Neural cell (in vitro differentiated cells): ENCODE data around the gene EDAR. TPM values are rescaled to one million over a fixed set of nuclear protein-coding genes. Genes with fewer than 3 reads are reported as not detected.

Experiments used
- H2AFZ ChIP-seq: fragments of 200-600, 300-800 bp; sonication (generic), shearing (Covaris generic); 2 replicates; pipeline ENCODE4 v1.6.0; 2014; ENCODE audit warnings: low read depth, mild to moderate bottlenecking, antibody characterized with exemption, low read length, moderate library complexity
- H3F3A ChIP-seq: fragments of 200-600 bp; shearing (Covaris generic); 2 replicates; pipeline ENCODE4 v1.6.1; 2016; ENCODE audit warnings: mild to moderate bottlenecking, moderate library complexity, mixed read lengths, antibody characterized with exemption, low read length; ENCODE audit not compliant: insufficient read depth, poor library complexity, severe bottlenecking
- H3K27ac ChIP-seq: fragments of 200-600, 300-800 bp; sonication (generic), shearing (Covaris generic); 2 replicates; pipeline ENCODE4 v1.5.1; 2014; ENCODE audit warnings: mild to moderate bottlenecking, low read length, moderate library complexity
- H3K27me3 ChIP-seq: fragments of 300-800, 200-600 bp; sonication (generic), shearing (Covaris generic); 2 replicates; pipeline ENCODE4 v1.6.0; 2014; ENCODE audit warnings: mild to moderate bottlenecking, low read depth, low read length, moderate library complexity; ENCODE audit not compliant: insufficient read depth
- H3K36me3 ChIP-seq: fragments of 300-800, 200-600 bp; sonication (generic), shearing (Covaris generic); 2 replicates; pipeline ENCODE4 v1.5.1; 2014; ENCODE audit warnings: mild to moderate bottlenecking, antibody characterized with exemption, low read length, moderate library complexity; ENCODE audit not compliant: insufficient read depth
- H3K4me2 ChIP-seq: fragments of 300-800, 200-600 bp; sonication (generic), shearing (Covaris generic); 2 replicates; pipeline ENCODE4 v1.6.0; 2014; ENCODE audit warnings: mild to moderate bottlenecking, low read length
- H3K4me3 ChIP-seq: fragments of 300-800, 200-600 bp; sonication (generic), shearing (Covaris generic); 2 replicates; pipeline ENCODE4 v1.5.1; 2014; ENCODE audit warnings: mild to moderate bottlenecking, low read length, moderate library complexity
- H3K79me2 ChIP-seq: fragments of 200-600 bp; shearing (Covaris generic); replicated peaks from 2 replicates; pipeline ENCODE4 v1.6.0; 2014; ENCODE audit warnings: mild to moderate bottlenecking, low read length, moderate library complexity; ENCODE audit not compliant: insufficient read depth
- H3K9ac ChIP-seq: fragments of 300-800, 200-600 bp; sonication (generic), shearing (Covaris generic); 2 replicates; pipeline ENCODE4 v1.6.1; 2016; ENCODE audit warnings: mild to moderate bottlenecking, low read length, mixed read lengths
- H3K9me2 ChIP-seq: fragments of 200-600 bp; shearing (Covaris generic); 2 replicates; pipeline ENCODE4 v1.6.1; 2016; ENCODE audit warnings: mild to moderate bottlenecking, low read length, mixed read lengths; ENCODE audit not compliant: insufficient read depth
- H3K9me3 ChIP-seq: fragments of 200-600, 300-800 bp; sonication (generic), shearing (Covaris generic); 2 replicates; pipeline ENCODE4 v1.6.1; 2016; ENCODE audit warnings: mild to moderate bottlenecking, mixed run types, low read length, moderate library complexity, mixed read lengths
- H4K20me1 ChIP-seq: fragments of 200-600 bp; shearing (Covaris generic); 2 replicates; pipeline ENCODE4 v1.6.1; 2016; ENCODE audit warnings: mild to moderate bottlenecking, mixed run types; ENCODE audit not compliant: insufficient read depth
- CTCF ChIP-seq: fragments of 450-650 bp; IDR thresholded peaks from 2 replicates; pipeline ENCODE4 v1.5.1; 2014; ENCODE audit warnings: antibody characterized with exemption, mild to moderate bottlenecking, moderate library complexity; ENCODE audit not compliant: poor library complexity, severe bottlenecking
- EP300 ChIP-seq: fragments of 450-650 bp; conservative IDR thresholded peaks from 2 replicates; pipeline ENCODE4 v1.6.1; 2014; ENCODE audit warnings: antibody characterized with exemption, mild to moderate bottlenecking, moderate library complexity; ENCODE audit not compliant: poor library complexity, severe bottlenecking
- EZH2 ChIP-seq: fragments of 200-600, 300-800 bp; shearing (Covaris generic), sonication (generic); IDR thresholded peaks from 2 replicates; pipeline ENCODE4 v1.6.1; 2014; ENCODE audit warnings: antibody characterized with exemption, low read length, borderline replicate concordance, mild to moderate bottlenecking; ENCODE audit not compliant: insufficient read depth, poor library complexity, severe bottlenecking
- MXI1 ChIP-seq: fragments of 450-650 bp; conservative IDR thresholded peaks from 2 replicates; pipeline ENCODE4 v1.6.1; 2014; ENCODE audit warnings: antibody characterized with exemption, mild to moderate bottlenecking; ENCODE audit not compliant: poor library complexity, severe bottlenecking
- POLR2AphosphoS5 ChIP-seq: IDR thresholded peaks from 2 replicates; pipeline ENCODE4 v1.6.1; 2012
- RAD21 ChIP-seq: fragments of 450-650 bp; conservative IDR thresholded peaks from 2 replicates; pipeline ENCODE4 v1.6.1; 2014; ENCODE audit warnings: antibody characterized with exemption, mild to moderate bottlenecking, moderate library complexity
- REST ChIP-seq: IDR thresholded peaks from 2 replicates; pipeline ENCODE4 v1.6.1; 2012; ENCODE audit warnings: borderline replicate concordance
- SMC3 ChIP-seq: fragments of 450-650 bp; conservative IDR thresholded peaks from 2 replicates; pipeline ENCODE4 v1.6.1; 2014; ENCODE audit warnings: antibody characterized with exemption, mild to moderate bottlenecking, moderate library complexity; ENCODE audit not compliant: poor library complexity
- TAF1 ChIP-seq: IDR thresholded peaks from 2 replicates; pipeline ENCODE4 v1.6.1; 2012; ENCODE audit warnings: low read depth
- polyA plus RNA-seq: library from polyadenylated mRNA; depleted of rRNA; stranded (reverse); fragments of >200 nt; gene quantifications from 2 replicates; pipeline ENCODE4 v1.2.3, GENCODE V29; 2014

EDAR gene
- polyA plus RNA-seq, 1 donor from 2014 or later = not detected

- no peak overlapping the region for H3K4me3 ChIP-seq
- H3K27me3 ChIP-seq = no peaks in the 10 kb centered on the region
- no peaks in the 10 kb centered on the region for H3K79me2 ChIP-seq
- H3K9ac ChIP-seq = no peak overlapping the region
- no peaks in the 10 kb centered on the region for H3K9me2 ChIP-seq
- H3K36me3 ChIP-seq = no peaks in the 10 kb centered on the region
- no peaks in the 10 kb centered on the region for H4K20me1 ChIP-seq
- H3F3A ChIP-seq = no peaks in the 10 kb centered on the region
- no peaks in the 10 kb centered on the region for H3K9me3 ChIP-seq
- no peak for TF ChIP-seq REST
- TF ChIP-seq EP300 = no peak
- TF ChIP-seq RAD21 = no peak
- TF ChIP-seq SMC3 = no peak
- TF ChIP-seq CTCF = no peak
- no peak for TF ChIP-seq MXI1
- no peak for TF ChIP-seq POLR2AphosphoS5
- no peak for TF ChIP-seq TAF1
- no peak for TF ChIP-seq EZH2
- no peak overlapping the region for H3K4me2 ChIP-seq
- no peak overlapping the region for H2AFZ ChIP-seq
- no peak overlapping the region for H3K27ac ChIP-seq
Measured at GRCh38 chr2:108983610-108984009, 5.4 kb downstream of the EDAR start.

- H3K4me3 ChIP-seq = no peak overlapping the region
- H3K9me2 ChIP-seq = no peaks in the 10 kb centered on the region
- no peaks in the 10 kb centered on the region for H3K9me3 ChIP-seq
- no peak overlapping the region for H3K9ac ChIP-seq
- no peak overlapping the region for H3K4me2 ChIP-seq
- no peak for TF ChIP-seq RAD21
- TF ChIP-seq REST = no peak
- no peak for TF ChIP-seq SMC3
- no peak for TF ChIP-seq TAF1
- TF ChIP-seq POLR2AphosphoS5 = no peak
- no peak for TF ChIP-seq EP300
- TF ChIP-seq EZH2 = no peak
- TF ChIP-seq MXI1 = no peak
- no peak for TF ChIP-seq CTCF
- H4K20me1 ChIP-seq = no peaks in the 10 kb centered on the region
- H3K27me3 ChIP-seq = no peaks in the 10 kb centered on the region
- no peaks in the 10 kb centered on the region for H3K79me2 ChIP-seq
- no peaks in the 10 kb centered on the region for H3K36me3 ChIP-seq
- H3F3A ChIP-seq = no peaks in the 10 kb centered on the region
- no peak overlapping the region for H3K27ac ChIP-seq
- no peak overlapping the region for H2AFZ ChIP-seq
Measured at GRCh38 chr2:108983061-108983460, 6.0 kb downstream of the EDAR start.
